NCI-H1105 treated with DMSO at 0.1 percent for 48 hours (cell line): ENCODE data around the gene OAS1.
"Not testable (repeated sequence)": the region's sequence is repeated elsewhere in the genome, so short reads cannot be mapped to it uniquely, and the experiment has no call there.

ENCODE experiments used
- DNase-seq: peaks from one replicate; lab custom pipeline; 2025; lab: John Stamatoyannopoulos, UW

The OAS1 gene

DNA sequence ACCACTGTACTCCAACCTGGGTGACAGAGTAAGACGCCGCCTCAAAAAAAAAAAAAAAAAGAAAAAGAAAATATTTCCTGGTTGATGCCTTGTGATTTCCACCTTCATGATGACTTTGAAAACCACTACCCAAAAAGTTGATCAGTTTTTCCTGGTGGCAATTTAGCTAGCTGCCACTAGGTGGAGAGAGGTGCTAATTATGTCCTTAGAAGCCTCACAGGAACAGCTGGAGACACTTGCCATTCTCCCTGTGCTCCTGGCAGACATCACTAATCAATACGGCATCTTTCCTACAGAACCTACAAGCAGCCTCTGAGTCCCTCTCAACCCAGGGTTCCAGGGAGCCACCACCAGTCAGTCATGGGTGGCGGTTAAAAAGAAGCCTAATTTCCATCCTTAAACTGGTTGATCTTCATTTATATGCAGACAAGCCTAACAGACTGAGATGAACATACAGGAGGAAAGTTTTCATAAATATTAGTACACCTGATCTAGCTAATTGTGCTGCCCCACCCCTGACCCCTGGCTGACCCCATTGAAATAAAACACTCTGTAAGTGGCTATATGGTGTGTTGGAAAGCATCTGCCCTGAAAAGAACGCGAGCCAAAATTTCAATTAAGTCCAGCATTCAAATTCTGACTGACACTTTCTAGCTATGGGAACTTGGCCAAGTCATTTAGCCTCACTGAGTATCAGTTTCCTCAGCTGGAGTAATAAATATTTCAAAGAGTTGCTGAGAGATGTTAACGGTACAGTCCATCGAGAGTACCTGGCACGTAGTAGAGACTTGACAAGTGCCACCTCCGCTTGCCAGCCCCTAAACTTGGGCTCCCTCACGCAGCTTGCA lies 6.2 kb upstream of the OAS1 start:
- peak; percentile 25 for DNase-seq

DNA sequence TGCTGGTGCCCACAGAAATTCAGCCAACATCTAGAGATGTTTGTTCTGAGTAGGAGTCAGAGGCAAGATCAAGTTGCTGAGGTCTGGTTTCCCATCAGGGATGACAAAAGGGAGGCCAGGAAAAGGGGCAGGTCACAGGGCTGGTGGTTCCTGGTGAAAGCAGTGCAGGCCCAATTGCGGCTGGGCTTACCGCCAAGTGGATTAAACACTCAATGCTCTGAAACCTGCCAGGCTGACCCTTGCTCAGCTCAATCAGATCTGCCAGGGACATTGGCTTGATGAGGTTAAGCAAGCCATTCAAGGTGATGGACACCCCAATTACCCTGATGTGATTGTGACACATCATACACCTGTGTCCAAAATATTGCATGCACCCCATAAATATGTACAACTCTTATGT lies 5.5 kb upstream of the OAS1 start:
- no peak for DNase-seq

DNA sequence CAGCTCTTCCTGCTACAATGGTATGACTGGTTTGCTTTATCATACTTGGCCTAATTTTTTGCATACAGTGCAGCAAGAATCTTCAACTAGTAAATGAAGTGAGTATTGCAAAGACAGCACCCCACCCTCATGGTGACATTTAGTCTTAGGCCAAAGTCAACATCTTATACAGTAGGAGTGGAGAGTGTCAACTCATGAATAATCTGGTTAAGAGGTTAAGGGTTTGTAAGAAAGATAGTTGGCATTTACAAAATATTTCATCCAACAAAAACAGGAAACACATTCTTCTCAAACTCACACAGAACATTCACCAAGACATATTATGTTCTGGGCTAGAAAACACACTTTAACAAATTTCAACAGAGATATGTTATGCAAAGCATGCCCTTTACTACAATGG lies 2.2 kb upstream of the OAS1 start:
- DNase-seq, result no peak

DNA sequence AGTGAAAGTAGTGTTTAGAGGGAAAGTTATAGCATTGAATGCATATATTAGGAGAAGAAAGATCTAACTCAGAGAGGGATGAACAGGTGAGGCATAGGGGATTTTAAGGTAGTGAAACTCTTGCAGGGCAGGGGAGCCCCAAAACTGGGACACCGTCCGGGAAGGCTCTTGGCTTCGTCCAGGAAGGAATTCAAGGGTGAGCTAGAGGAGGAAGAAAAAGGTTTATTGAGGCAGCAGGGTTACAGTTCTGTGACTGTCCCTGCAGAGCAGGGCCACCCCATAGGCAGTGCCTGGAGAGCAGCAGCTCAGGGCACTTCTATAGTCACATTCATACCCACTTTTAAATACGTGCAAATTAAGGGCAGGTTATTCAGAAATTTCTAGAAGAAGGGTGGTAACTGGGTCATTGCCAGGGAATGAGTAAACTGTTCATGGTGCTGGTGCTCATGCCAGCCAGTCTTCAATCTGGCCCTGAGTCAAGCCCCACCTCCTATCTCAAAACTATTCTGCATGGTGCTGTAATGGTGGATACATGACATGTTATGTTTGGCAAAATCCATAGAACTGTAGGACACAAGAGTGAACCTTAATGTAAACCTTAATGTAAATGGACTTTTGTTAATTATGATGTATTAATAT lies 1.2 kb upstream of the OAS1 start:
- DNase-seq, result no peak

DNA sequence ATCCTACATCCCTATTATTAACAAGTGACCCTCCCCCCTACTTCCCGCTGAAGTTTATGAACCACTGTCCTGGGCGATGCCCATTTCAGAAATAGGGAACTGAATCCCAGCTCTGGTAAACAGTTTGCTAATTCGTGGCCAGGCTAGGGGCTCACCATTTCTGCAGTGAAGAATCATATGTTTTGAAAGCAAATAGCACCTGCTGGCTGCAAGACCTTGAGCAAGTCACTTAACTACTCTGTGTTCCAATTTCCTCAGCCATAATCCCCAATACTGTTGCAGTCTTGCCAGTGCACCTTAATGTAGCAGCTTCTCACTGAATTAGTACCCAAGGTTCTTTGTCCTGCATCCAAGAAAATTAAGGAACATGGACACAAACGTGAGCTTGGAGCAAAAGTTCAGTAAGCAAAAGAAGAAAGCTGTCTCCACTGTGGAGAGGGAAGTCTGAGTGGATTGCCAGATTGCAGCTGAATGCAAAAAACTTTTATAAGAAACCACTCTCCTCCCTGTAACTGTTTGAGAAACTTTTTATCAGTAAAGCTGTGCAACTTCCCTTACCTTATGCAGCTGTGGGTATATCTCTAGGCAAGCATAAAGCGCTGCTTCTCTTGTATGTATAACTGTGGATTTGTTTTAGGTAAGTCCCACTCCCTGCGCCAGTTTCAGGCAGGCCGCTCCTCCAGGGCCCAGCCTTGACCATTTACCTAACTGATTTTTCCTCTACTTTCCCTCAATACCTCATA lies 824 bp downstream of the OAS1 start:
- DNase-seq, result no peak

DNA sequence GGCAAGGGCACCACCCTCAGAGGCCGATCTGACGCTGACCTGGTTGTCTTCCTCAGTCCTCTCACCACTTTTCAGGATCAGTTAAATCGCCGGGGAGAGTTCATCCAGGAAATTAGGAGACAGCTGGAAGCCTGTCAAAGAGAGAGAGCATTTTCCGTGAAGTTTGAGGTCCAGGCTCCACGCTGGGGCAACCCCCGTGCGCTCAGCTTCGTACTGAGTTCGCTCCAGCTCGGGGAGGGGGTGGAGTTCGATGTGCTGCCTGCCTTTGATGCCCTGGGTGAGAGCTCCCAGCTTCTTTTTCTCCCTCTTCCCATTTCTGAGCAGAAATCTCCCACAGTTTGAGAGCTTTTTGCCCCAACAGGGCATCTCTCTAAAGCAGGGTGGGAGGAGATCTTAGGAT lies 1.8 kb downstream of the OAS1 start:
- DNase-seq, result no peak

DNA sequence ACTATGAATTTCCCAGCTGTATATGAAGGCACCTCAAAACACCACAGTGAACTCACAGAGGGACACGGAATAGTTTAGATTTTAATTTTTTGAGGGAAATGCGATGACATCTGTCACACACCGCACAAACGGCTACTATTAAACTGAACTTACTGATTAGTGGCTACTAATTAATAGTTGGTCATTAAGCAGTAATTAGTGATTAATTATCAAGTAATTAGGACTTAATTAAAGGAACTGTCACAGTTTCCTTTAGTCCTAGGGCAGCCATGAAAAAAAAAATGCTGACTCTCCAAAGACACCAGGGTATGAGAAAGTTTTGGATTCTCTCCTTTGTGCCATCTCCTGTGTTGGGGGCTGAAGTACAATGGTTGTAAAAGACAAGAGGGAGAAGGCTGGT lies 2.9 kb downstream of the OAS1 start:
- no peak for DNase-seq

DNA sequence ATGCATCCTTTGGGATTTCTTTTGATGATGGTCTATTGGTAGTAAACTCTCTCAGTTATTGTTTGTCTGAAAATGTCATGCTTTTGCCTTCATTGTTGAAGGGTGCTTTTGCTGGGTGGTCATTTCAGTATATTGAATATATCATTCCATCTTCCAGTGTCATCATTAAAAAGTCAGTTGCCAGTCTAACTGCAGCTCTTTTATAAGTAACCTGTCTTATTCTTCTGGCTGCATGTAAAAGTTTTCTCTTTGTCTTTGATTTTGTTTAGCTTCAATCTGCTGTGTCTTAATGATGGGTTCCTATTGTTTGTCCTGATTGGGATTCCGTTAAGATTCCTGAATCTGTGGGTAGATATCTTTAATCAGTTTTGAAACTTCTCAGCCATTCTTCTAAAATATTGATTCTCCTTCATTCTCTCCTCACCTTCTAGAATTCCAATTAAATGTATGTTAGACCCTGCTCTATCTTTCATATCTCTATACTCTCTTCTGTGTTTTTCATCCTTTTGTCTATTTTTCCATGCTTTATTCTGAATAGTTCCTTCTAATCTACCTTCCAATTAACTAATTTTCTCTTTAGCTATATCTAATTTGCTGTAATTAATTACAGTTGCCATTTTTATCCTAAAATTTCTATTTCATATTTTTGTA lies 6.4 kb downstream of the OAS1 start:
- DNase-seq, result no peak

DNA sequence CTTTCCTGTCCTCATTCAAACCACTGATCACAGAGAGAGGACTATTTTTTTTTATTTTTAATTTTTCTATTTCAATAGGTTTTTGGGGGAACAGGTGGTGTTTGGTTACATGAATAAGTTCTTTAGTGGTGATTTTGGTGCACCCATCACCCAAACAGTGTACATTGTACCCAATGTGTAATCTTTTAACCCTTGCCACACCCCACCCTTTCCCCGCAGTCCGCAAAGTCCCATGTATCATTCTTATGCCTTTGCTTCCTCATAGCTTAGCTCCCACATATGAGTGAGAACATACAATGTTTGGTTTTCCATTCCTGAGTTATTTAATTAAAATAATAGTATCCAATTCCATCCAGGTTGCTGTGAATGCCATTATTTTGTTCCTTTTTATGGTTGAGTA lies 7.1 kb downstream of the OAS1 start:
- not testable (repeated sequence) for DNase-seq

DNA sequence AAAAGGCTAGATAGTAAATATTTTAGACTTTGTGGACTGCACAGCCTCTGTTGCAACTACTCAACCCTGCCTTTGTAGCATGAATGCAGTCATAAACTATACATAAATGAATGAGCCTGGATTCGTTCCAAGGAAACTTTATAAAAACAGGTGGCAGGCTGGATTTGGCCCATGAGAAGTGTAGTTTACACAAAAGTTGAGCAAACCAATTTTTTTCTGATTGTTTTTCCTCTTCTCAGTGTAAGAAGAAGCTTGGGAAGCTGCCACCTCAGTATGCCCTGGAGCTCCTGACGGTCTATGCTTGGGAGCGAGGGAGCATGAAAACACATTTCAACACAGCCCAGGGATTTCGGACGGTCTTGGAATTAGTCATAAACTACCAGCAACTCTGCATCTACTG lies 9.5 kb downstream of the OAS1 start:
- DNase-seq, result peak; percentile 60

DNA sequence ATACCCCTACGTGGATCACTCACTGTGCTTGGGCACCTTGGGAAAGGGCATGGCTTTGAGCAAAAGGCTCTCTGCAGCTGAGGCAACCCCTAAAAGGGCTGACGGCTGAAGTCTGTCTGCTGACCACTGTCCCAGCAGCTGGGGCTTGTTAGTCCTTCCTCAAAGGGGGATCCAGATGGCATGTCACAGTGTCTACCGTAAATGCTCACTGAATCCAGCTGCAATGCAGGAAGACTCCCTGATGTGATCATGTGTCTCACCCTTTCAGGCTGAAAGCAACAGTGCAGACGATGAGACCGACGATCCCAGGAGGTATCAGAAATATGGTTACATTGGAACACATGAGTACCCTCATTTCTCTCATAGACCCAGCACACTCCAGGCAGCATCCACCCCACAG lies 12.4 kb downstream of the OAS1 start:
- DNase-seq, result no peak

DNA sequence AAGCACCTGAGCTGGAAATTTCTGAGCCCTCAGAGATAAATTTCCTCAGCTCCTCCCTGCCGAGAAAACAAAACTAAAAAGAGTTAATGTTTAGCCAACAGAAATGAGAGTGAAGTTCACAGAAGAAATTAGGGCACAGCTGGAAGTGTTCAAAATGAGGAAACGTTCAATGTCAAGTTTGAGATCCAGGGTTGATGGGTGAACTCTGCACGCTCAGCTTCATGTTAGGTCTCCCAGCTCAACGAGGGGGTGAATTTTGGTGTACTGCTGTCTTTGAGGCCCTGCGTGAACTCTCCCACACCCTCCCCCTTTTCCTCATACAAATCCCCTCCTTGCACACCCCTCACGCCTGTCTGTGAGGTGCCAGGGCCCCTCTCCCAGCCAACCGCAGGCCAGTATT lies 18.2 kb downstream of the OAS1 start:
- DNase-seq, result no peak

DNA sequence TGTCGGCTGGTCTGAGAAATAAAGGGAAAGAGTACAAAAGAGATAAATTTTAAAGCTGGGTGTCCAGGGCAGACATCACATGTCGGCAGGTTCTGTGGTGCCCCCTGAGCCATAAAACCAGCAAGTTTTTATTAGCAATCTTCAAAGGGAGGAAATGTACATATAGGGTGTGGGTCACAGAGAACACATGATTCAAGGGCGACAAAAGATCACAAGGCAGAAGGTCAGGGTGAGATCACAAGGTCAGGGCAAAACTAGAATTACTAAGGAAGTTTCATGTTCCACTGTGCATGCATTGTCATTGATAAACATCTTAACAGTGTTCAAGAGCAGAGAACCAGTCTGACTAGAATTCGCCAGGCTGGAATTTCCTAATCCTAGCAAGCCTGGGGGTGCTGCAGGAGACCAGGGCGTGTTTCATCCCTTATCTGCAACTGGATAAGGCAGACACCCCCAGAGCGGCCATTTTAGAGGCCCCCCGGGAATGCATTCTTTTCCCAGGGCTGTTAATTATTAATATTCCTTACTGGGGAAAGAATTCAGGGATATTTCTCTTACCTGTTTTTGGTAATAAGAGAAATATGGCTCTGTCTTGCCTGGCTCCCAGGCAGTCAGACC lies 19.8 kb downstream of the OAS1 start:
- DNase-seq, result not testable (repeated sequence)

DNA sequence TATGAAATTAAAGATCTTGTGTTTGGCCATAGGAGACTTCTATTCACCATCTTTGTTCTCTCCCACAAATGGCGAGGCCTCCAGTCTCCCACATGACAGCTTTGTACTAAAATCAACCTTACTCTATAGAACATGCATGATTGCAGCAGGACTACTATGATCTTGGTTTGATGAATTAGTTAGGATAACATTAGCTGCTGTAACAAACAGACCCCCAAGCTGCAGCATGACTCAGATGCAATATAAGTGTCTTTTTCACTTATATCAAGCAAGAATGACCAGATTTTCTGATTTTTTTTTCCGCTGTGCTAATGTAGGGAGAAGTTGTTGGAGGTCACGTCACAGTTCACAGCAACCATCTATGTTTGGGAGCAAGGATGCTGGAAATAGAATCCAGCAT lies 20.7 kb downstream of the OAS1 start:
- no peak for DNase-seq

DNA sequence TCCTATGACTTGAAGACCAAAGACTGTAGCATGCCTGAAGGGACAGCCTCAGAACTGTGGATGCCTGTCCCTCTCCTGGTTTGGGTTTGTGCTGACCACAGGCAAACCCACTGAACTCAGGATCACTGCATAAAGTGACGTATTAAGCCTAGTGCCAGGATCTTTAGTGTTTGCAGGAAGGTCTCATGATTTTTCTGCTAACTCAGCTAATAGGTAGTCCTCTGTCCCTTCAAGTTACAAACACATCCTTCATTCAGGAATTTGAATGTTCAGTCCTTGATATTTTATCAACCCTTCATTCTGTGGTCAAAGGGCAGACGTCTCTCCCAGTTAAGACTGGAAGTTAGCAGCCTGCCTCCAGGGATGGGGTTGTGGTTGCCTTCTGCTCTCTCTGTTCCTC lies 21.2 kb downstream of the OAS1 start:
- DNase-seq, result no peak

DNA sequence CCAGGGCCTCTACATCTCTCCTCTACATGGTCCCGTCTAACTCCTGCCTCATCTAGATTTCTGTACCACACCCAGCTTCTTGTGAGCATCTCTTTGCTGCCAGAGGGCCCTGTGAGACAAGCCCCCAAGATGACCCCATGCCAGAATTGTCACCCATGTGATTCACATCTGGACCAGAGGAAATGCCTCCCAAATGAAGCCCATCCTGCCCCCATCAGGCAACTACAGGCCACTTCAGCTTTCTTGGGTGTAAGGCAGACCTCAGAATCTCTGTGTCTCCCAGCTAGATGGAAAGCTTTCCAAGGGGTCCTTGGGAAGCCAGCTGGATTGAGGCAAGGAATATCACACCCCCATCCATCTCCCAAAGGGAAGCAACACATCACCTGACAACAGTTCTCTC lies 22.2 kb downstream of the OAS1 start:
- no peak for DNase-seq

DNA sequence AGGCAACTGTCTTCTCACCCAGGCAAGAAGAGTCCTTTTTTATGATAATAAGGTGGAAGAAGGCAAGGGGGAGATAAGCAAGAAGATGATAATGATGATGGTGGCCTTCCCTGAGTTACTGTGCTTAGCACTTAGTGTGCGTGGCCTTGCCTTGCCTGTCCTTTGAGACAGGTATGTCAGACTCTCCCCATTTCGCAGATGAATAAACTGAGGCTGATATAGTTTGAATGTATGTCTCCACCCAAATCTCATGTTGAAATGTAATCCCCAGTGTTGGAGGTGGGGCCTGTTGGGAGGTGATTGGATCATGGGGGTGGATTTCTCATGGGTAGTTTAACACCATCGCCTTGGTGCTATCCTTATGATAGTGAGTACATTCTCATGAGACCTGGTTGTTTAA lies 23.0 kb downstream of the OAS1 start:
- DNase-seq, result no peak

DNA sequence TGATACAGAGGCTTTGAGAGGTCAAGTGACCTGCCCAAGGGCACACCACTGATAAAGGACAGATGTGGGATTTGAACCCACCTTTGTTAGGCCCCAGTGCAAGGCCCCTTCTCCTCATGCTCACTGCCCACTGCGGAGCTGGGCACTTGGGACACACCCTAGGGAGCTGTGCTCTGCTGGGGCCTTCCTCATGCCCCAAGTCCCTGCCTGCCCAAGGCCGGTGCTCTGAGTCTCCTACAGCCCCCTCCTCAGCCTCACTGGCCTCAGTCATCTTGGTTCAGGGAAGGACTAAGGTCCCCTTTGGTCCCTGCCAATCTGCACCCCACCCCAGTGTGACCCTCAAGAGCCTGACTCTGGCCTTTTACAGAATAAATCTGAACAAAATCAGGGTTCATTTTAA lies 23.6 kb downstream of the OAS1 start:
- DNase-seq, result no peak

DNA sequence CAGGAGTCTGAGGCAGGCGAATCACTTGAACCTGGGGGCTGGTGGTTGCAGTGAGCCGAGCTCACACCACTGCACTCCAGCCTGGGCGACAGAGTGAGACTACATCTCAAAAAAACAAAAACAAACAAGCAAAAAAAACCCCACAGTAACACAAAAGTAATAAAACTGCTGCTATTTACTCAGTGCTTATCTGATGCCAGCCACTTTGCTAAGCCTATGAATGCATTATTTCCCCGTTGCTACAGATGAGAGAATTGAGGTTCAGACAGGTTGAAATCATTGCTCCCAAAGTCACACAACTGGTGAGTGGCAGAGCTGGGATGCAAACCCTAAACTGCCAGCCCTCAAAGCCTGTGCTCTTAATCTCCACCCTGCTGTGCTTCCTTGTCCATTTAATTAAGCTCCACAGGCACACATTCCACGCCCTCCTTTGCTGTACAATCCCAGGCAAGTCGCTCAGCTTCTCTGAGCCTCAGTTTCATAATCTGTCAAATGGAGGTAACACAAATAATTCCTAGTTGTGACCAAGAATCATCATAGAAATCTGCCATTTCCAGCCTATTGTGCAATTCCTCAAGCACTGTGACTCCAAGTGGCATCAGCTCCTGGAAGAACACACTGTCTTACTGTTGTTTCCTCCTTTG lies 25.8 kb downstream of the OAS1 start:
- DNase-seq, result no peak

DNA sequence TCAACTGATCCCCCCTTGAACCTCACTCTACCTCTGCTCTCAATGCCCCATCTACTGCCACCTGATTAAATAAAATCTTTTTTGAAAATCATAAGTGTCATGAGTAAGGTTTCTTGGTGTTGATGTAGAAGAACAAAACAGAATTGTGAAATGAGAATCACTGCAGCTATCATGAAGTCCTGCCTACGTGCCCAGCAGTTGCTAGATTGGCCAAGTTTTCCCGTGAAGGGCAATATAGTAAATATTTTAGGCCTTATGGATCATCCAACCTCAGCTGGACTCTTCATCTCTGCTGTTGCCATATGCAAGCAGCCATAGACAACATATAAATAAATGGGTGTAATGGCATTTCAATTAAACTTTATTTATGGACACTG lies 26.4 kb downstream of the OAS1 start:
- no peak for DNase-seq

DNA sequence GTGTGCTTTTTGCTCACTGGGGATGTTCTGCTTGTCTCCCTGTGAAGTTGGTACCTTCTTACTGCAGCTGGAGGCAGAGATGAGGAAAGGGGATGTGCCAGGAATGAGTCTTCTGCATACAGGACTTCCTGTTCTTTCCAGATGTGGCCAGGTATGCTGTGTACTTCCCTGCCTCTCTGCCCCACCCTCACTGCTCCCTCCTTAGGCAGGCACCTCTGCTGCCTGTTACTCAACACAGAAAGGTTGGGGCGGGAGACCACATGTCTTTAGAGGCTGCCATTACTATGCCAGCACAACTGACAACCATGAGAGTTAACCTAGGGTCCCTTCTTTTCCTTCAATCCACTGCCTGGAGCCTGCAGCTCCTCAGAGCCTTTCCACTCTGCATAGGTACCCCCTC lies 29.5 kb downstream of the OAS1 start:
- DNase-seq, result no peak

DNA sequence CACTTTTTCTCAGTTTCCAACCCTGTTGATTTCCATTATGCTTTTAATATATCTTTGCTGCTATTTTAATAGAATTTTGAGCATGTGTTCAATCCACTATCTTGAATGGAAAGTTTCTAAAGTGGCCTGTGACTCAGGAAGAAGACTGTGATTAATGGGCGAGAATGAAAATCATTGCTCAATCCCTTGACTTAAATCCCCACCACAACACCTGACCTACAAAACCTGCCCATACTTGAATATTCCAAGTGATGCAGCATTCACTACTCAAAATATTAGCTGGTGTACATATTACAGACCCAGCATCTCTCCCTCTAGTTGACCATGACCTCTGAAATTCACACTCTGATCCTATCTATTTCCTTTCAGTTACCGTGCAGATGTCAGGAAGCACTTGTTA lies 30.2 kb downstream of the OAS1 start:
- no peak for DNase-seq
